NB4 (cell line): ENCODE results near the gene PPIF.
"Not testable (repeated sequence)": the region's sequence is repeated elsewhere in the genome, so short reads cannot be mapped to it uniquely, and the experiment has no call there.

Experiments
- DNase-seq: peaks from one replicate; pipeline ENCODE4 v3.0.0; 2010; ENCODE audit warnings: low read depth
- H3K4me3 ChIP-seq: one replicate; pipeline ENCODE4 v1.5.1; 2011; ENCODE audit warnings: mild to moderate bottlenecking, low read depth, low read length, moderate library complexity
- MAX ChIP-seq: IDR thresholded peaks from 2 replicates; pipeline ENCODE4 v1.6.1; 2011; ENCODE audit warnings: low read depth, low read length
- MYC ChIP-seq: IDR thresholded peaks from 2 replicates; pipeline ENCODE4 v1.6.1; 2011; ENCODE audit warnings: low read depth, low read length
- POLR2A ChIP-seq: IDR thresholded peaks from 2 replicates; pipeline ENCODE4 v1.6.1; 2011; ENCODE audit warnings: mild to moderate bottlenecking; ENCODE audit not compliant: insufficient read length; ENCODE audit errors: extremely low read depth
- TF ChIP-seq, protein P1 (sequence below): IDR thresholded peaks from one replicate; pipeline ENCODE4 v1.5.1; 2012; ENCODE audit warnings: low read depth, low read length

Gene PPIF

GRCh38 chr10:79327090-79327457 lies 20.2 kb upstream of the PPIF start:
- no peak for TF ChIP-seq MYC
- TF ChIP-seq POLR2A = no peak
- TF ChIP-seq, protein P1, sequence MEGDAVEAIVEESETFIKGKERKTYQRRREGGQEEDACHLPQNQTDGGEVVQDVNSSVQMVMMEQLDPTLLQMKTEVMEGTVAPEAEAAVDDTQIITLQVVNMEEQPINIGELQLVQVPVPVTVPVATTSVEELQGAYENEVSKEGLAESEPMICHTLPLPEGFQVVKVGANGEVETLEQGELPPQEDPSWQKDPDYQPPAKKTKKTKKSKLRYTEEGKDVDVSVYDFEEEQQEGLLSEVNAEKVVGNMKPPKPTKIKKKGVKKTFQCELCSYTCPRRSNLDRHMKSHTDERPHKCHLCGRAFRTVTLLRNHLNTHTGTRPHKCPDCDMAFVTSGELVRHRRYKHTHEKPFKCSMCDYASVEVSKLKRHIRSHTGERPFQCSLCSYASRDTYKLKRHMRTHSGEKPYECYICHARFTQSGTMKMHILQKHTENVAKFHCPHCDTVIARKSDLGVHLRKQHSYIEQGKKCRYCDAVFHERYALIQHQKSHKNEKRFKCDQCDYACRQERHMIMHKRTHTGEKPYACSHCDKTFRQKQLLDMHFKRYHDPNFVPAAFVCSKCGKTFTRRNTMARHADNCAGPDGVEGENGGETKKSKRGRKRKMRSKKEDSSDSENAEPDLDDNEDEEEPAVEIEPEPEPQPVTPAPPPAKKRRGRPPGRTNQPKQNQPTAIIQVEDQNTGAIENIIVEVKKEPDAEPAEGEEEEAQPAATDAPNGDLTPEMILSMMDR = no peak
- TF ChIP-seq MAX = no peak
- no peak overlapping the region for H3K4me3 ChIP-seq
- no peak for DNase-seq

- no peak for DNase-seq
- TF ChIP-seq MAX (no peak), POLR2A (no peak), MYC (no peak)
- TF ChIP-seq, protein P1 = no peak
- H3K4me3 ChIP-seq = no peak overlapping the region
These were observed 19.0 kb upstream of the PPIF start for GRCh38 chr10:79328147-79328701.

DNA sequence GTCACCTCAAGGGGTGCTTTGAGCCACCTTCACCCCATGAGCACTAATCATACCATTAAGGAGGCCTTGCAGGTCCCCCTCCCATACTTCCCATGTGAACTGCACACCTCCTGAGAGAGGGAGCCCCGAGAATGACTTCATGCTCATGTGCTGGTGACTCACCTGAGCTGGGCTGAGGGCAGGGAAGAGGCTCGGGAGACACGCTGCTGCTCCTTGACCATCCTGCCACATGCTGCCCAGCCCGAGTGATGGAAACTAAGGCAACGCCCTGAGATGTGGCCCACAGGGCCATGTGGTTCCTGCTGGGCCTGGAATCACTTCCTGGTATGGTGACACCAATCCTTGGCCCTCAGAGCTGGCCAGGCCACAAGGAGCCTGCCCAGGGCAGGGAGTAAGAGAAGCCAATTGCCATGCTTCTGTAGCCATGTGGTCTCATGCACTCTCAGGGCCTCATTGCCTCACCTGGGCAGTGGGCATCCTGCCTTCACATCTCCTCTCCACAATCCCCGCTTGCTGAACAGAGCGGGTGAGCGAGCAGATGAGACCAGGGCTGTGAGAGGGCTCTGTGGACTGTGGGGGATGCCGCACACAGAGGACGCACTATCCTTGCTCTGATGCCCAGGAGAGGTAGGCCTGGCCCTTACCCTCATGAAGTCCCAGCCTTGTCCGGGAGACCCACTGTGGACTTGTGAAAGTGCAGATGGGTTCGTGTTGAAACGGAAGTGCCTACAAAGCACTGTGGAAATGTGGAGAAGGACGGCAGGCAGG lies 18.3 kb upstream of the PPIF start:
- H3K4me3 ChIP-seq = no peak overlapping the region
- no peak for DNase-seq
- TF ChIP-seq, protein P1 = no peak
- TF ChIP-seq MYC (no peak), MAX (no peak), POLR2A (no peak)

DNA sequence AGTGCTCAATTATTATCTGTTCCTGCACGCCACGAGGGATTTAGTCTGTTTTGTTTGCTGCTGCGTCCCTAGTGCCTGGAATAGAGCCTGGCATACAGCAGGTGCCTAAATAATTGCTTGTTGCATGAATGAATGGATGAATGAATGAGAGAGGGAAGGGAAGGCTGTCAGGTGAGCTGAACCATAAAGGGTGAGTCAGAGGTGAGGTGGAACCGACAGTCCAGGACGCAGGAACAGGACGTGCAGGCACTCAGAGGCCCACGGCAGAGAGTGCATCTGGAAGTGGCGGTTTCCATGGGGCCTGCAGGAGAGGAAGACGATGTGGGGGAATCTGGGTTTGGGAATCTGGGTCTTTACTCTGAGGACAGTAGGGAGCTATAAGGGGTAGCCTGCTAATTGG lies 17.7 kb upstream of the PPIF start:
- no peak overlapping the region for H3K4me3 ChIP-seq
- DNase-seq = no peak
- no peak for TF ChIP-seq MYC
- TF ChIP-seq MAX = no peak
- TF ChIP-seq POLR2A = no peak
- TF ChIP-seq, protein P1 = no peak

DNA sequence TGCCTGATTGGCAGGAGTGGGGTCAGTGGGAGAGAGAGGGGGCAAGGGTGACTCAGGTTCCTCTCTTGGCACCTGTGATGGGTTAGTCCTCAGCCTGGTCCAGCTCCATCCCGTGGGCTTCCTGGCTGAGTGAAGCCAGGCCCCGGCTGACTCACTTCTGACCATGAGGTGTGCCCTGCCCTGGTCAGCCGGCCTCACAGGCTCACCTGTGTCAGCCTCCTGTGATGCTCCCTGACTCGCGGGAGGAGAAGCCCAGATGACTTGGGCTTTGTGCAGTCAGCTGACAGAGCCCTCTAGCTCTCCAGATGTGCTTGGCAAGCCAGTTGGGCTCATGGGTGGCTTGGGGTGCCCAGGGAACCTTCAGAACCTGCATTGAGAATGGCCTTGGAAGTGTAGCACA lies 16.0 kb upstream of the PPIF start:
- no peak overlapping the region for H3K4me3 ChIP-seq
- TF ChIP-seq POLR2A = no peak
- no peak for TF ChIP-seq MAX
- DNase-seq = no peak

GRCh38 chr10:79331709-79332108 lies 15.6 kb upstream of the PPIF start:
- DNase-seq = peak; percentile 89

GRCh38 chr10:79332610-79333315 lies 14.5 kb upstream of the PPIF start:
- not testable (repeated sequence) for DNase-seq

More at GRCh38 chr10:79331709-79332108, 15.6 kb upstream of the PPIF start:
- TF ChIP-seq MAX (peak; percentile 43; the same call in 1 of the 2 replicates), MYC (no peak), POLR2A (no peak)
- TF ChIP-seq, protein P1 = no peak
- H3K4me3 ChIP-seq = no peak overlapping the region

More at GRCh38 chr10:79332610-79333315, 14.5 kb upstream of the PPIF start:
- H3K4me3 ChIP-seq = not testable (repeated sequence)
